ENCODE data around the gene SAMHD1. TPM values are rescaled to one million over a fixed set of nuclear protein-coding genes. Genes with fewer than 3 reads are reported as not detected.

The SAMHD1 gene
- total RNA-seq, 1 donor from 2014 or later: 30.8 TPM

GRCh38 chr20:36859700-36860330 is 91.7 kb downstream of the SAMHD1 start:
- Mint-ChIP-seq H3K9me3 (ENCODE audit: unreplicated experiment) (peaks cover 10% of the 10 kb centered on the region), H3K4me3 (ENCODE audit: unreplicated experiment) (peak overlapping the region; percentile 88), H3K36me3 (ENCODE audit: unreplicated experiment) (no peaks in the 10 kb centered on the region), H3K4me1 (ENCODE audit: low read depth, unreplicated experiment) (peaks cover 36% of the 10 kb centered on the region), H3K27me3 (ENCODE audit: unreplicated experiment) (peaks cover 15% of the 10 kb centered on the region), H3K27ac (ENCODE audit: unreplicated experiment) (peak overlapping the region; percentile 74)
- no peak for DNase-seq
- TF ChIP-seq CTCF (IDR thresholded peaks at IDR 0.05; ENCODE audit: partially characterized antibody, unreplicated experiment): no peak

- peaks cover 11% of the 10 kb centered on the region for H3K9me3 Mint-ChIP-seq (ENCODE audit: unreplicated experiment)
- H3K4me3 Mint-ChIP-seq (ENCODE audit: unreplicated experiment): peak overlapping the region; percentile 88
- peaks cover 39% of the 10 kb centered on the region for H3K4me1 Mint-ChIP-seq (ENCODE audit: low read depth, unreplicated experiment)
- DNase-seq: no peak
- H3K27ac Mint-ChIP-seq (ENCODE audit: unreplicated experiment): peak overlapping the region; percentile 33
- no peaks in the 10 kb centered on the region for H3K36me3 Mint-ChIP-seq (ENCODE audit: unreplicated experiment)
- H3K27me3 Mint-ChIP-seq (ENCODE audit: unreplicated experiment): peaks cover 14% of the 10 kb centered on the region
- no peak for TF ChIP-seq CTCF (IDR thresholded peaks at IDR 0.05; ENCODE audit: partially characterized antibody, unreplicated experiment)
These were observed 92.3 kb downstream of the SAMHD1 start for GRCh38 chr20:36859282-36859555.

GRCh38 chr20:36856691-36857635 is 94.5 kb downstream of the SAMHD1 start:
- H3K27me3 Mint-ChIP-seq (ENCODE audit: unreplicated experiment): peaks cover 11% of the 10 kb centered on the region
- TF ChIP-seq CTCF (IDR thresholded peaks at IDR 0.05; ENCODE audit: partially characterized antibody, unreplicated experiment): no peak
- H3K9me3 Mint-ChIP-seq (ENCODE audit: unreplicated experiment): peaks cover 10% of the 10 kb centered on the region
- peak overlapping the region; percentile 13 for H3K4me3 Mint-ChIP-seq (ENCODE audit: unreplicated experiment)
- no peaks in the 10 kb centered on the region for H3K36me3 Mint-ChIP-seq (ENCODE audit: unreplicated experiment)
- peak overlapping the region; percentile 34 for H3K27ac Mint-ChIP-seq (ENCODE audit: unreplicated experiment)
- H3K4me1 Mint-ChIP-seq (ENCODE audit: low read depth, unreplicated experiment): peaks cover 53% of the 10 kb centered on the region
- DNase-seq: no peak

GRCh38 chr20:36856195-36856594 is 95.3 kb downstream of the SAMHD1 start:
- Mint-ChIP-seq H3K27me3 (ENCODE audit: unreplicated experiment) (peaks cover 10% of the 10 kb centered on the region), H3K9me3 (ENCODE audit: unreplicated experiment) (peaks cover 14% of the 10 kb centered on the region), H3K36me3 (ENCODE audit: unreplicated experiment) (peaks cover 7% of the 10 kb centered on the region), H3K27ac (ENCODE audit: unreplicated experiment) (peak overlapping the region; percentile 28), H3K4me1 (ENCODE audit: low read depth, unreplicated experiment) (peaks cover 59% of the 10 kb centered on the region), H3K4me3 (ENCODE audit: unreplicated experiment) (peak overlapping the region; percentile 25)
- DNase-seq: no peak
- no peak for TF ChIP-seq CTCF (IDR thresholded peaks at IDR 0.05; ENCODE audit: partially characterized antibody, unreplicated experiment)

GRCh38 chr20:36855241-36855657 is 96.3 kb downstream of the SAMHD1 start:
- no peak for DNase-seq
- peaks cover 12% of the 10 kb centered on the region for H3K36me3 Mint-ChIP-seq (ENCODE audit: unreplicated experiment)
- H3K27me3 Mint-ChIP-seq (ENCODE audit: unreplicated experiment): peaks cover 10% of the 10 kb centered on the region
- no peak overlapping the region for H3K4me3 Mint-ChIP-seq (ENCODE audit: unreplicated experiment)
- peak overlapping the region; percentile 84 for H3K27ac Mint-ChIP-seq (ENCODE audit: unreplicated experiment)
- TF ChIP-seq CTCF (IDR thresholded peaks at IDR 0.05; ENCODE audit: partially characterized antibody, unreplicated experiment): no peak
- peaks cover 13% of the 10 kb centered on the region for H3K9me3 Mint-ChIP-seq (ENCODE audit: unreplicated experiment)
- H3K4me1 Mint-ChIP-seq (ENCODE audit: low read depth, unreplicated experiment): peaks cover 53% of the 10 kb centered on the region
